HG02571 (cell line): ENCODE results near the gene EED.
"Not testable (repeated sequence)": the region's sequence is repeated elsewhere in the genome, so short reads cannot be mapped to it uniquely, and the experiment has no call there.

Source experiments
- ATAC-seq: cut with Tn5 transposase; IDR thresholded peaks from one replicate; pipeline ENCODE4 v1.9.1; 2021; ENCODE audit warnings: mild to moderate bottlenecking, moderate library complexity; ENCODE audit not compliant: unreplicated experiment

EED gene

GRCh38 chr11:86289508-86290280, 45.1 kb downstream of the EED start:
- not testable (repeated sequence) for ATAC-seq

- ATAC-seq = peak; percentile 29
Observed at GRCh38 chr11:86291466-86292262, 47.1 kb downstream of the EED start.

GRCh38 chr11:86292912-86293616, 48.5 kb downstream of the EED start:
- ATAC-seq = peak; percentile 45

DNA sequence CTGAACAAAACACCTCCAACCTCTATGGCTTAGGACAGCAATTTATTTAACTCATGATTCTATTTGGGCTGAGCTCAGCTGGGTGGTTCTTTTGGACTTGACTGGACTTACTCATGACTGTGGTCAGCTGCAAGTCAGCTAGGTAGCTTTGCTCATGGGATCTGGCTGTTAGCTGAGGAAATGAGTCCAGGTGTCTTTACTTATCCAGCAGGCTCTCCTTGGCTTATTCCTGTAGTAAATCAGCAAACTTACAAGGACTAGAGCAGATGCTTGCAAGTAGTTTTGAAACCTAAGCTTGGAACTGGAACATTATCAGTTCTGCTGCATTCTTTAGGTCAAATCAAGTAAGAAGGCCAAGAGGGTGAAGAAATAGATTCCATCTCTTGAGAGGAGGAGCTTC, 49.5 kb downstream of the EED start:
- ATAC-seq = no peak

DNA sequence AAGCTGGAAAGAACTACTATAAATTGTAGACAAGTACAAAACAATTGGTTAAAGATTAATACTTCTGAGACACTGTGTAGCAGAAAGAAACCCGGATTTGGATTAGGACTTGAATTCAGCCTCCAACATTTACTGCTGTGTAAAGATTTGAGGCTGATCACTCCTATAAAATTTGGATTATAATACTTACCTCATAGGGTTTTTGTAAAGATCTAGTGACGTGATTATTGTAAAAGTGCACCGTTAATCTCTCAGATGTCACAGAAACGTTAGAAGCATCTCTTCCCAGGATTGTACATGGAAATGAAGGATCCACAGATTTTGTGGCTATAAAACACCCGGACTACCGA, 57.2 kb downstream of the EED start:
- no peak for ATAC-seq

DNA sequence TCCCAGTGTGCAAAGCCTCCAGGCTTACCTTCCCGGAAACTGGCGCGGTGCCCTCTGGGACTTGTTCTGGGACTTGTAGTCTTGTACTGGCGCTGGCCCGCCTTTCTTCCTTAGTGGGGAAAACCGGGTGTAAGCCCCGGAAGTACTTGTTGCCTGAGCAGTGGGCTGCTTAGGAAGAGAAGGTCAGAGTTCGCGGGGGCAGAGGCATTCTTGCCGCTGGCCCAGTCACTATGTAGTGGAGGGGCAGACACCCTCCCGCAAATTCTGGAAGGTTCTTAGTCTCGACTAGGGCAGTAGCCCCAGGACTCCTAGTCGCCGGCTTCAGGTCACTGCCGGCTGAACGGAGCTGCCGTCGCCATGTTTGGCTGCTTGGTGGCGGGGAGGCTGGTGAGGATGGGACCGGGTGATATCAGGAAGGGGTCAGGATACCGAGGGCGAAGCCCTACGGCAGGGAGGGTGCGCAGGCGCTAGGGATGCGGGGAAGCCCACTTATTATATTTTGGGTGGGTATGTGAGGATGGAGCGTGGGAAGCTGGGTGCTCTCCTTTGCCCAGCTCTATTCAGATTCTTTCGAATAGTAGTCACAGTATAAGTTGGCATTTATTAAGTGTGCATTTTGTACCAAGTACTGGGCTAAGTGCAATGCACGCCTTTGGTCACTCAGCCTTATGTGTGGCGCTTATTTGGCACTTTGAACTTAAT, 57.7 kb downstream of the EED start, which contains the start of gene HIKESHI:
Gene HIKESHI (plus strand): TSS at position 149 of the 702 bp plus-strand sequence. CDS start 209 bp downstream, at position 358.
- ATAC-seq = peak; percentile 99

- ATAC-seq = no peak
Observed at GRCh38 chr11:86303257-86303656, 58.7 kb downstream of the EED start.

DNA sequence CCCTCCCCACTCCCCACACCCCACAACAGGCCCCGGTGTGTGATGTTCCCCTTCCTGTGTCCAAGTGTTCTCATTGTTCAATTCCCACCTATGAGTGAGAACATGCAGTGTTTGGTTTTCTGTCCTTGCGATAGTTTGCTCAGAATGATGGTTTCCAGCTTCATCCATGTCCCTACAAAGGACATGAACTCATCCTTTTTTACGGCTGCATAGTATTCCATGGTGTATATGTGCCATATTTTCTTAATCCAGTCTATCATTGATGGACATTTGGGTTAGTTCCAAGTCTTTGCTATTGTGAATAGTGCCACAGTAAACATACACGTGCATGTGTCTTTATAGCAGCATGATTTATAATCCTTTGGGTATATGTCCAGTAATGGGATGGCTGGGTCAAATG, 64.2 kb downstream of the EED start:
- not testable (repeated sequence) for ATAC-seq

DNA sequence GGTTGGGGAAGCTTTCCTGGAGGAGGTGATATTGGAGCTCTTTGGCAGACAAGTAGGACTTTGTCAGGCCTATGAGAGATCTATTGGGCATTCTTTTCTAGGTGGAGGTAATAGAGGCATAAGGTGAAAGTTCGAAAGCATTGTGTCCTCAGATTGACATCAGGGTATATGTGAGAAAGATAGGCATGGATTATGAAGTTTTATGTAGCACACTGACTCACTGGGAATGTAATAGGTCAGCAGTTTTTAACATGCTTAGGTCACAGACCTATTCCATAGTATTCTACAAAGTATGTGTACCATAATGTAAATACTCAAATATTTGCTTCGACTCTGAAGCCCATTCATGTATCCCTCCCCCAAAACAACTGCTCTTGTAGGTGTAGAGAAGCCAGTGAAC, 69.2 kb downstream of the EED start:
- no peak for ATAC-seq

GRCh38 chr11:86314636-86315035, 70.1 kb downstream of the EED start:
- ATAC-seq = no peak
